NT2/D1 (cell line): ENCODE data around the gene P4HB.

Experiments
- YY1 ChIP-seq: IDR thresholded peaks from 2 replicates; pipeline ENCODE4 v1.6.1; 2011; ENCODE audit not compliant: insufficient read length, insufficient read depth
- ZNF274 ChIP-seq: IDR thresholded peaks from 2 replicates; pipeline ENCODE4 v1.6.1; 2011; ENCODE audit warnings: mild to moderate bottlenecking, low read depth, low read length

DNA sequence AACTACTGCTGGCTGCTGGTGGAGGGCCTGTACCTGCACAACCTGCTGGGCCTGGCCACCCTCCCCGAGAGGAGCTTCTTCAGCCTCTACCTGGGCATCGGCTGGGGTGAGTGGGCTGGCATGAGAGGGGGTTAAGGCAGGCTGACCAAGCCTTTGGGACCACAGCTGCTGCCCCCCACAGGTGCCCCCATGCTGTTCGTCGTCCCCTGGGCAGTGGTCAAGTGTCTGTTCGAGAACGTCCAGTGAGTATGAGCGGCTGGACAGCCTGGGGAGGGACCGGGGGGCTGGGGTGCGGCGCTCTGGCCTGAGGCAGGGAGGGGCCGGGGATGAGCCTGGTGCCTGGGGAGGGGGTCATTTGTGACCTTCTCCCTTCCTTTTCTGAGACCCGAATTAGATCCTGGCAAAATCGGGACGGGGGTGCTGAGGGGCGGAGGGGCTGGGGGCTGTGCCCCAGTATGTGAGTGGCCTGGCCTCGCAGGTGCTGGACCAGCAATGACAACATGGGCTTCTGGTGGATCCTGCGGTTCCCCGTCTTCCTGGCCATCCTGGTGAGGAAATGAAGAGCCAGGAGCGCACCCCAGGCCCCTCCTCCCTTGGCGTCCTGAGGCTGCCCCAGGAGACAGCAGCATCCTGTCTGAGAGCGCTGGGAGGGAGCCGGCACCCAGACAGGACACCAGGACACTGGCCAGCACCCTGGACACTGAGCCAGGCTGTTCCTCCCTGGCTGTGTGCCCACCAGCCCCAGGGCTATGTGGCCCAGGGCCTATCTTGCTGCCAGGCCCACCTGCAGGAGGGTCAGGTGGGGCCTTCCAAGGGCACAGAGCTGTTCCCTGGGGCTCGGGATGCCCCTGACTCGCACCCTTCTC lies 48.4 kb downstream of the P4HB start:
- no peak for TF ChIP-seq ZNF274
- no peak for TF ChIP-seq YY1
